Naive thymus-derived CD8-positive, alpha-beta T cell (primary cell): Measurements from ENCODE around the gene HSPH1. TPM values are rescaled to one million over a fixed set of nuclear protein-coding genes. Genes with fewer than 3 reads are reported as not detected.

Experiments
- ATAC-seq, 2 donors: fragments of 150-1000 bp; cut with Tn5 transposase in 1 of 2; sonication (Bioruptor Pico), chemical (Tn5 transposase) in 1 of 2; 1 replicate in 1 of 2; 2 replicates in 1 of 2; pipeline ENCODE4 v1.10.0; 2021; ENCODE audit warnings: mild to moderate bottlenecking in 2 of 2, moderate library complexity in 2 of 2
- POLR2A ChIA-PET: fragments of 350-600 bp; sonication (Branson Sonifier 250); formaldehyde crosslinking; loops from one replicate; lab custom pipeline; 2021; ENCODE audit warnings: antibody characterized with exemption; lab: Charles Lee
- DNase-seq, 10 donors: peaks; one replicate each; pipeline versions ENCODE4 v3.0.0 to v3.0.0-alpha.2; 2020 to 2022
- H3K27ac Mint-ChIP-seq, 10 donors: one replicate each; pipeline ENCODE4 v1.8.0; 2020 to 2022; ENCODE audit warnings: mild to moderate bottlenecking in 10 of 10, mixed read lengths in 10 of 10, moderate library complexity in 4 of 10, inconsistent platforms in 1 of 10
- H3K27me3 Mint-ChIP-seq, 5 donors: one replicate each; pipeline ENCODE4 v1.8.0; 2021 to 2022; ENCODE audit warnings: mixed read lengths in 5 of 5
- H3K36me3 Mint-ChIP-seq, 3 donors: one replicate each; pipeline ENCODE4 v1.8.0; 2020 to 2022; ENCODE audit warnings: mixed read lengths in 3 of 3, mild to moderate bottlenecking in 2 of 3, inconsistent platforms in 1 of 3
- H3K4me1 Mint-ChIP-seq, 4 donors: one replicate each; pipeline ENCODE4 v1.8.0; 2021 to 2022; ENCODE audit warnings: mixed read lengths in 4 of 4
- H3K4me3 Mint-ChIP-seq, 10 donors: one replicate each; pipeline ENCODE4 v1.8.0; 2020 to 2022; ENCODE audit warnings: mild to moderate bottlenecking in 10 of 10, mixed read lengths in 10 of 10, moderate library complexity in 6 of 10, inconsistent platforms in 1 of 10
- H3K9me3 Mint-ChIP-seq, 9 donors: one replicate each; pipeline ENCODE4 v1.8.0; 2020 to 2022; ENCODE audit warnings: mixed read lengths in 9 of 9, mild to moderate bottlenecking in 3 of 9, inconsistent platforms in 1 of 9, moderate library complexity in 1 of 9
- polyA plus RNA-seq, 3 donors: library from polyadenylated mRNA; unstranded; fragments of 300-500 nt; fragmentation: Illumina TruSeq; gene quantifications; one replicate each; pipeline ENCODE4 v1.2.3, GENCODE V29; 2021
- total RNA-seq, 8 experiments: library from RNA in 2 of 8; stranded (reverse) in 2 of 8; gene quantifications; one replicate each; pipeline ENCODE4 v1.2.3 and lab custom pipeline; 2021 to 2026

HSPH1 gene
- total and polyA plus RNA-seq, 5 experiments from 2014 or later, result 36.2 to 105 (median 66.8) TPM

- no peak overlapping the region for H3K27ac Mint-ChIP-seq
Observed at GRCh38 chr13:31121379-31122140, 40.1 kb downstream of the HSPH1 start.

GRCh38 chr13:31119966-31120700 is 41.6 kb downstream of the HSPH1 start:
- no peak overlapping the region for H3K27ac Mint-ChIP-seq
- no peak overlapping the region for H3K4me3 Mint-ChIP-seq
- POLR2A ChIA-PET, result no interaction called here
- no peaks in the 10 kb centered on the region for H3K36me3 Mint-ChIP-seq
- DNase-seq, result no peak
- H3K9me3 Mint-ChIP-seq, result no peaks in the 10 kb centered on the region
- ATAC-seq, result no peak
- peaks cover 20 to 61% (median 30%) of the 10 kb centered on the region in 5 donors for H3K27me3 Mint-ChIP-seq
- peaks cover 0 to 4% (median 0%) of the 10 kb centered on the region in 4 donors for H3K4me1 Mint-ChIP-seq

More at GRCh38 chr13:31121379-31122140, 40.1 kb downstream of the HSPH1 start:
- Mint-ChIP-seq H3K4me3 (no peak overlapping the region), H3K9me3 (peaks cover 0 to 3% (median 0%) of the 10 kb centered on the region in 9 donors), H3K27me3 (peaks cover 24 to 75% (median 39%) of the 10 kb centered on the region in 5 donors), H3K36me3 (peaks cover 0 to 5% (median 0%) of the 10 kb centered on the region in 3 donors), H3K4me1 (peaks cover 0 to 4% (median 0%) of the 10 kb centered on the region in 4 donors)
- DNase-seq (no peak), ATAC-seq (no peak)
- POLR2A ChIA-PET, result no interaction called here

- Mint-ChIP-seq H3K36me3 (no peaks in the 10 kb centered on the region), H3K27me3 (peaks cover 16 to 55% (median 25%) of the 10 kb centered on the region in 5 donors), H3K4me3 (no peak overlapping the region), H3K9me3 (no peaks in the 10 kb centered on the region), H3K4me1 (peaks cover 0 to 4% (median 0%) of the 10 kb centered on the region in 4 donors), H3K27ac (no peak overlapping the region)
- DNase-seq (no peak), ATAC-seq (no peak)
- POLR2A ChIA-PET, result no interaction called here
Observed at GRCh38 chr13:31119526-31119925, 42.2 kb downstream of the HSPH1 start.

- ATAC-seq, result no peak
- peaks cover 10 to 34% (median 30%) of the 10 kb centered on the region in 5 donors for H3K27me3 Mint-ChIP-seq
Observed at GRCh38 chr13:31116224-31116623, 45.5 kb downstream of the HSPH1 start.

GRCh38 chr13:31115616-31116015 is 46.1 kb downstream of the HSPH1 start:
- no peak for ATAC-seq
- H3K9me3 Mint-ChIP-seq, result no peaks in the 10 kb centered on the region
- H3K27ac Mint-ChIP-seq, result no peak overlapping the region

More at GRCh38 chr13:31116224-31116623, 45.5 kb downstream of the HSPH1 start:
- POLR2A ChIA-PET, result no interaction called here
- H3K27ac Mint-ChIP-seq, result no peak overlapping the region
- H3K4me1 Mint-ChIP-seq, result peaks cover 0 to 4% (median 0%) of the 10 kb centered on the region in 4 donors
- no peaks in the 10 kb centered on the region for H3K9me3 Mint-ChIP-seq
- H3K4me3 Mint-ChIP-seq, result no peak overlapping the region
- DNase-seq, result no peak
- no peaks in the 10 kb centered on the region for H3K36me3 Mint-ChIP-seq

GRCh38 chr13:31114641-31115040 is 47.1 kb downstream of the HSPH1 start:
- Mint-ChIP-seq H3K36me3 (no peaks in the 10 kb centered on the region), H3K4me3 (no peak overlapping the region), H3K27me3 (peaks cover 9 to 28% (median 17%) of the 10 kb centered on the region in 5 donors), H3K27ac (no peak overlapping the region), H3K9me3 (no peaks in the 10 kb centered on the region), H3K4me1 (peaks cover 0 to 2% (median 0%) of the 10 kb centered on the region in 4 donors)
- DNase-seq (no peak), ATAC-seq (no peak)
- POLR2A ChIA-PET, result no interaction called here

More at GRCh38 chr13:31115616-31116015, 46.1 kb downstream of the HSPH1 start:
- H3K4me1 Mint-ChIP-seq, result peaks cover 0 to 4% (median 0%) of the 10 kb centered on the region in 4 donors
- POLR2A ChIA-PET, result no interaction called here
- no peaks in the 10 kb centered on the region for H3K36me3 Mint-ChIP-seq
- H3K4me3 Mint-ChIP-seq, result no peak overlapping the region
- peaks cover 8 to 28% (median 26%) of the 10 kb centered on the region in 5 donors for H3K27me3 Mint-ChIP-seq
- no peak for DNase-seq

DNA sequence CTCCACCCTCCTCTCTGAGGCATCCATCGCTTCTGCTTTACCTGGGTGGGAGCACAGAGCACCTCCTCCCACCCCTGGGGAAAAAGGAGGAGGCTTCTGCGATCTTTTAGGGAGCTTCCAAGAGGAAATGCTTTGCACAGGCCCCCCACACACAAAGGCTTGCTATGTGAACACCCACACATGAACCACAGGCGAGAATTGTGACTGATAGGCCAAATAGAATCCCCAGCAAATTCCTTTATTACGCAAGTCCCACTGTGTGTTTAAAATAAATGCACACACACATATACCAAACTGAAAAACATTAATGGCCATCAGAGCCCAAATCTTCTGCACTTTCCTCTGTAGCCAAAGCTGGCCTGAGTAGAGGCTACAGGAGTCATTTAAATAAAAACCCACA is 50.6 kb downstream of the HSPH1 start:
- Mint-ChIP-seq H3K9me3 (no peaks in the 10 kb centered on the region), H3K27ac (no peak overlapping the region), H3K4me1 (no peaks in the 10 kb centered on the region), H3K27me3 (peaks cover 0 to 13% (median 3%) of the 10 kb centered on the region in 5 donors), H3K4me3 (no peak overlapping the region), H3K36me3 (no peaks in the 10 kb centered on the region)
- DNase-seq (no peak), ATAC-seq (no peak)
- POLR2A ChIA-PET, result no interaction called here

- Mint-ChIP-seq H3K9me3 (no peaks in the 10 kb centered on the region), H3K27ac (no peak overlapping the region), H3K27me3 (peaks cover 0 to 11% (median 1%) of the 10 kb centered on the region in 5 donors), H3K4me1 (no peaks in the 10 kb centered on the region), H3K36me3 (no peaks in the 10 kb centered on the region), H3K4me3 (no peak overlapping the region)
- no peak for ATAC-seq
- POLR2A ChIA-PET, result no interaction called here
- DNase-seq, result no peak
Observed at GRCh38 chr13:31110617-31111016, 51.1 kb downstream of the HSPH1 start.

DNA sequence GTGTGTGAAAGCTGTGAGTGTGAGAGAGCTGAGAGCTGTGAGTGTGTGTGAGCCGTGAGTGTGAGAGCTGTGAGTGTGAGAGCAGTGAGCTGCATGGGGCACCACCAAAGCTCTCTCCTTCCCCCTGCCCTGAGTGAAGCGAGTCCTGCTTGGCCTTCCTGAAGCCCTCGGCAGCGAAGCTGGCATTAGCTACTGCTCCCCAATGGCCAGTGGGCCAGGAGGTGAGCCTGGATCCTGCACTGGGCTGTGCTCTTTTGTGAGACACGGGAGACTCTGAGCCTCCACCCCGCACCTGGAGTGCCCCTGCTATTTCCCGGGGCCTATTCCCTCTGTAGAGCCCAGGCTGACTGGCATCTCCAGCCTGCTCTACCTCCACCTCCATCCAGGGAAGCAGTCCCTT is 51.5 kb downstream of the HSPH1 start:
- H3K4me3 Mint-ChIP-seq, result no peak overlapping the region
- H3K4me1 Mint-ChIP-seq, result no peaks in the 10 kb centered on the region
- H3K9me3 Mint-ChIP-seq, result no peaks in the 10 kb centered on the region
- H3K27me3 Mint-ChIP-seq, result peaks cover 0 to 11% (median 3%) of the 10 kb centered on the region in 5 donors
- no peaks in the 10 kb centered on the region for H3K36me3 Mint-ChIP-seq
- H3K27ac Mint-ChIP-seq, result no peak overlapping the region
- no peak for ATAC-seq
- POLR2A ChIA-PET, result no interaction called here
- no peak for DNase-seq

GRCh38 chr13:31107109-31107508 is 54.6 kb downstream of the HSPH1 start:
- Mint-ChIP-seq H3K27me3 (peaks cover 0 to 7% (median 5%) of the 10 kb centered on the region in 5 donors), H3K36me3 (no peaks in the 10 kb centered on the region), H3K4me3 (no peak overlapping the region), H3K27ac (no peak overlapping the region), H3K4me1 (no peaks in the 10 kb centered on the region), H3K9me3 (peaks cover 0 to 4% (median 0%) of the 10 kb centered on the region in 9 donors)
- no peak for DNase-seq
- ATAC-seq, result no peak
- POLR2A ChIA-PET, result no interaction called here

DNA sequence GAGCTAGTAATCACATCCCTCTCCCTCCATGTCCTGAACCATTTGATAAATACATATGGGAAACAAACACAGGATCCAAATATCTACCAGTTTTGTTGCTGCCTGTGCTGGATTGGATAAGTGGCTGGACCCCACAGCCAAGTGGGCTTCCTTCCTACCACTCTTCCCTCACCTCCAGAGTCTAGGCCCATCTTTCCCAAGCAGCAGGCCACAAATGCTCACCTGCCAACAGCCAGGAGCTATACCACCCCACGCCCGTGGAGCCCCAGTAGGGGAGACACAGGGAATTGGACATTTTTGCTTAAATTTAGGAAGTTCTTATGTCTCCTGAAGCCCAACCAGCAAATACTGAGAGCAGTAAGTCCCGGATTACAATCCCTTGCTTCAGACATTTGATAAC is 55.8 kb downstream of the HSPH1 start:
- DNase-seq (no peak), ATAC-seq (no peak)
- H3K27me3 Mint-ChIP-seq, result peaks cover 0 to 12% (median 5%) of the 10 kb centered on the region in 5 donors
- peaks cover 0 to 4% (median 0%) of the 10 kb centered on the region in 9 donors for H3K9me3 Mint-ChIP-seq
- POLR2A ChIA-PET, result no interaction called here
- no peaks in the 10 kb centered on the region for H3K36me3 Mint-ChIP-seq
- H3K4me3 Mint-ChIP-seq, result no peak overlapping the region
- H3K4me1 Mint-ChIP-seq, result no peaks in the 10 kb centered on the region
- H3K27ac Mint-ChIP-seq, result no peak overlapping the region

- peaks cover 0 to 4% (median 0%) of the 10 kb centered on the region in 9 donors for H3K9me3 Mint-ChIP-seq
- POLR2A ChIA-PET, result no interaction called here
- no peaks in the 10 kb centered on the region for H3K36me3 Mint-ChIP-seq
- DNase-seq (no peak), ATAC-seq (no peak)
- H3K27ac Mint-ChIP-seq, result no peak overlapping the region
- no peaks in the 10 kb centered on the region for H3K4me1 Mint-ChIP-seq
- H3K4me3 Mint-ChIP-seq, result no peak overlapping the region
- H3K27me3 Mint-ChIP-seq, result peaks cover 2 to 13% (median 8%) of the 10 kb centered on the region in 5 donors
Observed at GRCh38 chr13:31105020-31105795, 56.5 kb downstream of the HSPH1 start.
